GM21447 (cell line): ENCODE results near the gene CUL5.
"Not testable (repeated sequence)": the region's sequence is repeated elsewhere in the genome, so short reads cannot be mapped to it uniquely, and the experiment has no call there.

ENCODE experiments used
- ATAC-seq: cut with Tn5 transposase; IDR thresholded peaks from one replicate; pipeline ENCODE4 v1.9.1; 2021; ENCODE audit not compliant: unreplicated experiment

CUL5 gene

DNA sequence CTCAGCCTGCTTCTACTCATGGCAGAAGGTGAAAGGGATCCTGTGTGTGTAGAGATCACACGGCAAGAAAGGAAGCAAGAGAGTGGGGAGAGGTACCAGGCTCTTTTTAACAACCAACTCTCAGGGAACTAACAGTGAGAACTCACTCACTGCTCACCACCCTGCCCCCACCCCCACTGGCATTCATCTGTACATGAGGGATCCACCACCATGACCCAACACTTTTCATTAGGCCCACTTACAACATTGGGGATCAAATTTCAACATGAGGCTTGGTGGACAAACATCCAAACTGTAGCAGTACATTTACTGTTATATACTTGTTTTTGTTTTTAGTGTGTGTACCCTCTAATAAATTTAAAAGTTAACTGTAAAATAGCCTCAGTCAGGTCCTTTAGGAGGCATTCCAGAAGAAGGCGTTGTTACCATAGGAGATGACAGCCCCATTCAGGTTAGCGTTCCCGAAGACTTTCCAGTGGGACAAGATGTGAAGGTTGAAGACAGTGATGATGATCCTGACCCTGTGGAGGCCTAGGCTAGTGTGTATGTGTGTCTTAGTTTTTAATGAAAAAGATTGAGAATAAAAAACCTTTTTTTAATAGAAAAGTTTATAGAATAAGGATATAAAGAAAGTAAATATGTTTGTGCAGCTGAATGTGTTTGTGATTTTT, 11.3 kb downstream of the CUL5 start:
- ATAC-seq, result no peak

GRCh38 chr11:108025387-108026080, 16.8 kb downstream of the CUL5 start:
- peak; percentile 94 for ATAC-seq

GRCh38 chr11:108027057-108027456, 18.4 kb downstream of the CUL5 start:
- ATAC-seq, result no peak

GRCh38 chr11:108028822-108029441, 20.2 kb downstream of the CUL5 start:
- not testable (repeated sequence) for ATAC-seq

GRCh38 chr11:108031604-108032003, 22.9 kb downstream of the CUL5 start:
- not testable (repeated sequence) for ATAC-seq

DNA sequence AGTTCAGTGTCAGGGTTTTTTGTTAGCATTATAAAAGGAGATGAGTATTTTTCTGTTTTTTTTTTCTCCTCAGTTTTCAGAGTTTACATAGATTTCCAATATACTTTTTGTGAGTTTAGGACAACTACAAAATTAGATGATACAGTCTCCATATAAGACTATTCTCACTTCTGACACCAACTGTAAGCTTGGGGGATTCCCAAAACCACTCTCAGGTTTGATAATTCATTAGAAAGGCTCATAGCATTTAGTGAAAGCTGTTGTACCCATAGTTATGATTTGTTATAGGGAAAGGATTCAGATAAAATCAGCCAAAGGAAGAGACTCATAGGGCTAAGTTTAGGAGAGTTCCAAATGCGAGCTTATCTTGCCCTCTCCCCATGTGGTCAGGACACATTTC, 24.1 kb downstream of the CUL5 start:
- no peak for ATAC-seq

DNA sequence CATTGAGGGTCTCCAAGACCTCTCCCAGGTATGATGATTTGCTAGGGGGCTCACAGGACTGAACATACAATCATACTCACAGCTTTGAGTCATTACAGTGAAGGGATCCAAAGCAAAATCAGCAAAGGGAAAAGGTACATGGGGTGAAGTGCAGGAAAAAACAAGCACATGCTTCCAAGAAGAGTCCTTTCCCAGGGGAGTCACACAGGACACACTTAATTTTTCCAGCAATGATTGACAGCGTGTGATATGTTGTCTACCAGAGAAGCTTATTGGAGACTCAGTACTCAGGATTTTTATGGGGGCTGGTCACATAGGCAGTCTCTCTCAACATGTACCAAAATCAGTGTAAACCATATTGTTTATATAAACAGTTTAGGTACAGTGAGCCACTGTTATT, 25.3 kb downstream of the CUL5 start:
- ATAC-seq, result no peak

DNA sequence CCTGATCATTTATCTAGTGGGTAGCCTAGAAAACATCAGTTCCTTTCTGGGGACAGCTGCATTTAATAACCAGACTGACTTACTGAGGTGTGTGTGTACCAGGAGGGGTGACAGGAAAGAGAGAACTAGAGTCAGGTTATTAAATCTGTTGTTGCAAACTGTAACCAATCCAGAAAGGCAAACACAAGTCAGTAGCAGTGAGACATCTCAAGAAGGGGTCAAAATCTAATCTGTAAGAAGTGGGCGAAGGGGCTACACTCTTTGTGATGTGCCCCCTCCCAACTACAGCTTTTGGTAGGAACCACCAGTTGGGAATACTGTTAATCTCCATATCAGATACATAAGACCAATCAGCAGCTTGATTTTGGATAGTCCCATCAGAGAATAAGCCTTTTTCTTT, 26.3 kb downstream of the CUL5 start:
- no peak for ATAC-seq

DNA sequence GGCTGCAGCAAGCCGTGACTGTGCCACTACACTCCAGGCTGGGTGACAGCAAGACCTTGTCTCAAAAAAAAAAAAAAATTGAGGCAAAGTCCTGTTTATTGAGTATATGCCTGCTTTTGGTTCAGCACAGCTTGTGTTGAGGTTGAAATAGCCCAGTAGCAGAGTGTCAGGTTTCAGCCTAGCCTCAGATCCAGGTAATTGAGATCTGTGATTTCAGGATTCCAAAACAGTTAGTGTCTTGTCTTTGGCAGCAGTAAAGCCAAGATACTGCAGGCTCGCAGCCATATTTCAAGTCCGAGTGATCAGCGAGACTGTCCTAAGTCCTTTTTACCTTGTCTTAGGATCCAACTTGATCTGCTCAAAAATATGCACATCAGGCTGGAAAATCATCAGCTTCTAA, 27.0 kb downstream of the CUL5 start:
- ATAC-seq, result no peak

- no peak for ATAC-seq
Observed at GRCh38 chr11:108037211-108037610, 28.5 kb downstream of the CUL5 start.

GRCh38 chr11:108037636-108038035, 28.9 kb downstream of the CUL5 start:
- no peak for ATAC-seq

- ATAC-seq, result no peak
Observed at GRCh38 chr11:108048269-108048668, 39.6 kb downstream of the CUL5 start.

DNA sequence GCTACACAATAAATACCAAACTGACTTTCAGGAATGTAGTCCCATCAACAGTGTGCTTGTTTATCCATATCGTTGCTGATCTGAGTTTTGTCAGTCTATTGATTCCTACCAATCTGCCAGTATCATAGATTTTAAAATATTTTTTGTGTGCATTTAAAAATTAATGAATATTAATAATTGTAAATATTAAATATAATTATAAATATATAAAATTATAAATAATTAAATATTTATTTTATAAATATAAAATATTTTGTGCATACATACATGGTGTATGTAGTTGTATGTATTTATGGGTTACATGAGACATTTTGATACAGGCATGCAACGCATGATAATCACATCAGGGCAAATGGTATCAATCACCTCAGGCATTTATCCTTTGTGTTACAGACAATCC, 53.6 kb downstream of the CUL5 start:
- no peak for ATAC-seq

- ATAC-seq, result no peak
Observed at GRCh38 chr11:108063410-108063809, 54.7 kb downstream of the CUL5 start.

GRCh38 chr11:108069947-108070346, 61.2 kb downstream of the CUL5 start:
- peak; percentile 75 for ATAC-seq

GRCh38 chr11:108084811-108085210, 76.1 kb downstream of the CUL5 start:
- ATAC-seq, result no peak

DNA sequence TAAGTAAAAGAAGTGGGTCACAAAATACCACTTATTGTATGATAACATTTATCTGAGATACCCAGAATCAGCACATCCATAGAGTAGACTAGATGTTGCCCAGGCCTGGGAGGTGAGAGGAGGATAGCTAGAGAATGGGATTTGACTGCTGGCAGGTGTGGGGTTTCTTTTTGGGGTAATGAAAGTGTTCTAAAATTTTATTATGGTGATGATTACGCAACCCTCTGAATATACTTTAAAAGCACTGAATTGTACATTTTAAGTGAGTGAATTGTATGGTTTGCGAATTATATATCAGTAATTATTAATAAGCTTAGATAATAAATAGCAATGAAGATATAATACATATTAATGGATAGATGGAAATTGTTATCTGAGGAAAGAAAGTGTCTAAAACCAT, 77.0 kb downstream of the CUL5 start:
- ATAC-seq, result no peak

DNA sequence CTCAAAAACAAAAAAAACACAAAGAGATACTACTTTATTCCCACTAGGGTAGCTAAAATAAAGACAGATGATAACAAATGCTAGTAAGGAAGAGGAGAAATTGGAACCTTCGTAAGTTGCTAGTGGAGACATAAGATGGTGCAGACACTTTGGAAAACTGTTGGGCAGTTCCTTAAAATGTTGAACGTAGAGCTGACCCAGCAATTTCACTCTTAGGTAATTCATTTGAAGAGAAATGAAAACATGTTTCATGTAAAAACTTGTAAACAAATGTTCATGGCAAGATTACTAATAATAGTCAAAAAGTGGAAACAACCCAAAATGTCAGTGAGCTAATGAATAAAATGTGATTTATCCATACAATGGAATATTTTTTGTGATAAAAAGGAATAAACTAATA, 83.4 kb downstream of the CUL5 start:
- no peak for ATAC-seq

- ATAC-seq, result no peak
Observed at GRCh38 chr11:108093128-108093904, 84.6 kb downstream of the CUL5 start.

GRCh38 chr11:108097179-108097578, 88.5 kb downstream of the CUL5 start:
- ATAC-seq, result no peak

GRCh38 chr11:108101090-108101775, 92.5 kb downstream of the CUL5 start:
- no peak for ATAC-seq
